ENCODE measurements around the gene EMCN.

DNA sequence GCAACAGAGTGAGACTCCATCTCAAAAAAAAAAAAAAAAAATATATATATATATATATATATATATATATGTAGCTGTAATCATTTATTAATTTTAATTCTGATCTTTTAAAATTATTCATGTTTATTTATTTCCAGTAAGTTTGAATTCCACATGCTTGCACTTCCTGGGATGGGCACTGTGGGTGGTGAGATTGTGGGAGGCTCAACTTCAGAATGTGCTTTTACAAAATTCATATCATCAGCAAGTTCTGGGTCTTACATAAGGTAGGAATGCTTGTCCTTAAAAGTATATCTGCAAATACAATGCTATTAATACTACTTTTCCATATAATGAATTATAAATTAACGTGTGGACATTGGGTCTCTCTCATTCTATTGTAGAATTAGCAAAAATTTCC lies 156.5 kb downstream of the EMCN start:
- TF ChIP-seq CTCF (IDR thresholded peaks at IDR 0.05; ENCODE audit: low read depth, low read length, poor library complexity, severe bottlenecking) (no peak), EZH2phosphoT487 (IDR thresholded peaks at IDR 0.05; ENCODE audit: borderline replicate concordance, low read length) (no peak)

Measured in DOHH2 (cell line).